Upper lobe of left lung (tissue), 4 donors: ENCODE data around the gene CD34.

Experiments used
- CTCF ChIP-seq, 6 experiments: fragments of 450-650 bp in 4 of 6; fragments of 200-600 bp in 2 of 6; sonication (generic) in 2 of 6; IDR thresholded peaks; one replicate each; pipeline ENCODE4 v1.5.1; 2016 to 2019; ENCODE audit warnings: antibody characterized with exemption in 6 of 6
- EP300 ChIP-seq, 4 donors: sonication (generic); formaldehyde crosslinking; IDR thresholded peaks; one replicate each; pipeline ENCODE4 v1.5.1; 2017; ENCODE audit warnings: antibody characterized with exemption in 4 of 4, control low read depth in 2 of 4
- POLR2A ChIP-seq, 4 donors: fragments of 450-650 bp; IDR thresholded peaks; one replicate each; pipeline ENCODE4 v1.5.1; 2016 to 2017; ENCODE audit warnings: antibody characterized with exemption in 4 of 4, mild to moderate bottlenecking in 2 of 4
- POLR2AphosphoS5 ChIP-seq, 2 donors: sonication (generic); formaldehyde crosslinking; IDR thresholded peaks; one replicate each; pipeline ENCODE4 v1.5.1; 2017; ENCODE audit warnings: antibody characterized with exemption in 2 of 2

GRCh38 chr1:207959910-207960309 is 49.0 kb upstream of the CD34 start:
- TF ChIP-seq POLR2A (IDR thresholded peaks at IDR 0.05) (no peak), CTCF (IDR thresholded peaks at IDR 0.05) (no peak), EP300 (IDR thresholded peaks at IDR 0.05) (no peak), POLR2AphosphoS5 (IDR thresholded peaks at IDR 0.05) (no peak)
